Bronchial epithelial cell (primary cell): ENCODE measurements around the gene FBLN5. TPM values are rescaled to one million over a fixed set of nuclear protein-coding genes. Genes with fewer than 3 reads are reported as not detected.

Experiments
- DNase-seq: peaks from one replicate; pipeline ENCODE4 v3.0.0-alpha.2; 2010; ENCODE audit warnings: low read depth
- FAIRE-seq: peaks from 2 replicates; lab custom pipeline; 2011; peaks lifted over from hg19 to GRCh38; lab: Jason Lieb, UNC
- H3K27me3 ChIP-seq: 2 replicates; pipeline ENCODE4 v1.5.1; 2011; ENCODE audit warnings: low read length; ENCODE audit not compliant: control insufficient read depth, insufficient read depth
- H3K36me3 ChIP-seq: 2 replicates; pipeline ENCODE4 v1.5.1; 2011; ENCODE audit warnings: low read length; ENCODE audit not compliant: control insufficient read depth, insufficient read depth
- H3K4me3 ChIP-seq: 2 replicates; pipeline ENCODE4 v1.5.1; 2011; ENCODE audit warnings: mild to moderate bottlenecking, low read depth, low read length, control low read depth
- CTCF ChIP-seq: IDR thresholded peaks from 2 replicates; pipeline ENCODE4 v1.5.1; 2011; ENCODE audit warnings: mild to moderate bottlenecking, moderate library complexity, low read length, control low read depth, inconsistent platforms; ENCODE audit not compliant: insufficient read depth, severe bottlenecking
- total RNA-seq: library from RNA; depleted of rRNA; stranded (reverse); fragments of >200 nt; gene quantifications from 2 replicates; pipeline ENCODE4 v1.2.1, GENCODE V29; 2014

FBLN5 gene
- total RNA-seq, 1 donor from 2014 or later = 0.26 TPM

- no peak for FAIRE-seq
- no peak for DNase-seq
- H3K27me3 ChIP-seq = peaks cover 1% of the 10 kb centered on the region
- no peaks in the 10 kb centered on the region for H3K36me3 ChIP-seq
- no peak for TF ChIP-seq CTCF
- H3K4me3 ChIP-seq = no peak overlapping the region
Measured at GRCh38 chr14:91942946-91943345, 4.5 kb downstream of the FBLN5 start.

DNA sequence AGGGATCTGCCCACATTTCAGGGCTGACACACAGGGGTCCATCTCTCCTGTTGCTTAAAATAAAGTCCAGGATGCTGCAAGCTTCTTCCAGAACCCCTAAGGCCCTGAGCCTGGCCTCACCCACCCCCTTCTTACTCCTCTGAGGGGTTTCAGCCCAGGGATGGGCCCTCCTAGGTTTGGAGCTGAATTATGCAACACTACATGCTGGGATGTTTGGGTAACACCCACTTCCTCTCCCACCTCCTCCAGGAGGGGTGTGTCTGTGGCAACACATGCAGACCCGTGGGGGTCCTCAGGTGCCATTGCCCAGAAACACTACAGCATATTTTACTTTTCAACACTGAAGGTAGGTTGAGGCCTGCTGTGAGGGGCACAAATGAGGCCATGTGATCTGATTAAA lies 5.4 kb downstream of the FBLN5 start:
- FAIRE-seq (no peak), DNase-seq (no peak)
- peaks cover 1% of the 10 kb centered on the region for H3K27me3 ChIP-seq
- TF ChIP-seq CTCF = no peak
- no peaks in the 10 kb centered on the region for H3K36me3 ChIP-seq
- no peak overlapping the region for H3K4me3 ChIP-seq

GRCh38 chr14:91940209-91940608 lies 7.3 kb downstream of the FBLN5 start:
- FAIRE-seq (no peak), DNase-seq (no peak)
- H3K4me3 ChIP-seq = no peak overlapping the region
- H3K27me3 ChIP-seq = no peaks in the 10 kb centered on the region
- no peaks in the 10 kb centered on the region for H3K36me3 ChIP-seq
- no peak for TF ChIP-seq CTCF

GRCh38 chr14:91935586-91935985 lies 11.9 kb downstream of the FBLN5 start:
- Histone ChIP-seq H3K36me3 (no peaks in the 10 kb centered on the region), H3K27me3 (no peaks in the 10 kb centered on the region), H3K4me3 (no peak overlapping the region)
- DNase-seq = no peak
- TF ChIP-seq CTCF = no peak
- no peak for FAIRE-seq

DNA sequence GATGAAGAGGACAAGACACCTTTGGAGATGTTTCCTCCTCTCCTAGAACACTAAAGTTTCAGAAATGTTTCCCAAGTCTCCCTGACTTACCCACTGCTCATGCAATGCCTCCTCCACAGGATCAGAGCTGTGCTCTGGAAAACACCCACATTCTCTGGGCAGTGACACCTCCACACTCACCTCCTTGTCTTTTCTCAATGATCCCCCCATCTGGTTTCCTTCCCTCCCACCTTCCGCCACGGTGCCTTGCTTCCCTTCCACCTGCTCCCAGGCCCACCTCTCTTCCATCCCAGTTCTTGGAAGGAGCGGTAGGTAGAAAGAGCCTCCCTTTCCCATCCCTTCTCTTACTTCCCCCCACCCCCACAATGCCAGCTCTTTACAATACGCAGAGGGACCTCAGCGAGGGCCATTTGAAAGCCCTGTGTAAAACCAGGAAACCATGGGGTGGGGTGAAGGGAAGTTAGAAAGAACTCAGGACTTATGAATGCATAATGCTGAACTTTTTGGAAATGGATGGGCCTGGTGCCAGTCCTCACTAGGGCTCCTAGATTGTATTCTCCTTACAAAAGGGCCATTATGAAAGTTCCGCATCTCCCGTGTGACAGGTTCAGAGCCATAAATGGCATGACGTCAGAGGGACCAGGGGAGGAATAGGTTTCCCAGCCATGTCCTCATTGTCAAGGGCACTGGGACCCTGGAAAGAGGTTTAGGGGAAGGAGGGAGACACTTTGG lies 12.8 kb downstream of the FBLN5 start:
- H3K27me3 ChIP-seq = no peaks in the 10 kb centered on the region
- H3K36me3 ChIP-seq = no peaks in the 10 kb centered on the region
- TF ChIP-seq CTCF = no peak
- DNase-seq (no peak), FAIRE-seq (no peak)
- H3K4me3 ChIP-seq = no peak overlapping the region
